GM18867 (cell line): ENCODE measurements around the gene MTCH1.
"Not testable (repeated sequence)": the region's sequence is repeated elsewhere in the genome, so short reads cannot be mapped to it uniquely, and the experiment has no call there.

Experiments used
- ATAC-seq: cut with Tn5 transposase; IDR thresholded peaks from one replicate; pipeline ENCODE4 v1.9.1; 2021; ENCODE audit warnings: mild to moderate bottlenecking, moderate library complexity; ENCODE audit not compliant: unreplicated experiment

The MTCH1 gene

GRCh38 chr6:36954262-36954931, 31.6 kb downstream of the MTCH1 start, which contains the start of gene PI16:
TSS of gene PI16 (plus strand) at chr6:36954738. CDS start at chr6:36954761, 23 bp downstream.
- ATAC-seq = no peak

DNA sequence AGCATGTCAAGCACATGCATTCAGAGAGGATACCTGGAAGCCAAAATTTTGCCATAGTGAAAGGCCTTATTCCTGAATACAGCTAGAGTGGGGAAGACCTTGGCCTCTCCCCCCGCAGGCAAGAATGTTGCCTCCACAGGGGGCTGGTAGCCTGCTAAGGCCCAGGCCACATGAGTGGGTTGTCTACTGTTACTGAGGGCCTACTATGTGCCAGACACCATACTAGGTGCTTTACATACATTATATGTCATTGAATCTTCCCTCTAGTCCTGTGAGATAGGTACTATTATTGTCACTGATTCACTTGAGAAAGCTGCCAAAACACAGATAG, 32.1 kb downstream of the MTCH1 start:
- ATAC-seq = no peak

- no peak for ATAC-seq
Observed at GRCh38 chr6:36949636-36950035, 36.4 kb downstream of the MTCH1 start.

- ATAC-seq = not testable (repeated sequence)
Observed at GRCh38 chr6:36949076-36949475, 36.9 kb downstream of the MTCH1 start.

DNA sequence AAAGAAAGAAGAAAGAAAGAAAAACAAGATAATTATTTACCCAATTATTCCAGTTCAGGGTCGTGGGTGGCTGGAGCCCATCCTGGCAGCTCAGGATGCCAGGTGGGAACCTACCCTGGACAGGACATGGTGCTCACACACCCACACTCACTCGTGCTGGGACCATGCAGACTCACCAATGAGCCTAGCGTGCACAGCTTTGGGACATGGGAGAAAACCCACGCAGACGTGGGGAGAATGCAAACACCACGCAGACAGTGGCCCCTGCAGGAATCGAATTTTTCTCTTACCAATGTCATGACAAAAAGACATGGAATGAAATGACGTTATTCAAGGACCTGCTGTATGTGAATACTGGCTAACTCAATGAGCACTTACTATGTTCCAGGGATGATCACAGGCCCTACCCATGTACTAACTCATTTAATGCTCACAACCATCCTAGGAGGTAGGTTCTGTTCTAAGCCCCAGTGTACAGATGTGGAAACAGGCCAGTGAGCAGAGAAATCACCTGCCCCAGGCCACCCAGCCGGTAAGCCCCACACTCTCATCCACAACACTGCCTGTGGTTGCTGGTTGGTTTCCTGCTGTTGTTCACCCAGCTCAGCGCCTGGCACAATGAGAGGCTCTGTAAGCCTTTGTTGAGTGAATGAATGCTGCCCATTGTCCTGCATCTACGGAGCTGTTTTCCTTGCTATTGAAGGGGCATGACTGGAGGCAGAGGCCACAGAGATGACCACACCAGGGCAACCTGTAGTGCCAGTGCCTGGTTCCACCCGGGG, 38.2 kb downstream of the MTCH1 start:
- ATAC-seq = no peak

- no peak for ATAC-seq
Observed at GRCh38 chr6:36946526-36946925, 39.5 kb downstream of the MTCH1 start.

DNA sequence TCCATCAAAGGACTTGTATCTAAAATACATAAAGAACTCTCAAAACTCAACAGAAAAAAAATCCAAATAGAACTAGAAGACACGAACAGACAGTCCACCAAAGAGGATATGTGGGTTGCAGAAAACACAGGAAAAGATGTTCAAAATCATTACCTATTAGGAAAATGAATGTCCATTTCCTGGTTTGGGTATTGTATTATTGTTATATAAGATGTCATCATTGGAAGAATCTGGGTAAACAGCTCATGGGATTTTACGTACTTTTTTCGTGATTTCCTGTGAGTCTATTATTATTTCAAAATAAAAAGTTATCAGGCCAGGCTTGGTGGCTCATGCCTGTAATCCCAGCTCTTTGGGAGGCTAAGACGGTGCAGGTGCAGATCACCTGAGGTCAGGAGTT, 40.7 kb downstream of the MTCH1 start:
- ATAC-seq = no peak

- no peak for ATAC-seq
Observed at GRCh38 chr6:36944650-36945049, 41.3 kb downstream of the MTCH1 start.

- ATAC-seq = not testable (repeated sequence)
Observed at GRCh38 chr6:36942329-36942728, 43.7 kb downstream of the MTCH1 start.

DNA sequence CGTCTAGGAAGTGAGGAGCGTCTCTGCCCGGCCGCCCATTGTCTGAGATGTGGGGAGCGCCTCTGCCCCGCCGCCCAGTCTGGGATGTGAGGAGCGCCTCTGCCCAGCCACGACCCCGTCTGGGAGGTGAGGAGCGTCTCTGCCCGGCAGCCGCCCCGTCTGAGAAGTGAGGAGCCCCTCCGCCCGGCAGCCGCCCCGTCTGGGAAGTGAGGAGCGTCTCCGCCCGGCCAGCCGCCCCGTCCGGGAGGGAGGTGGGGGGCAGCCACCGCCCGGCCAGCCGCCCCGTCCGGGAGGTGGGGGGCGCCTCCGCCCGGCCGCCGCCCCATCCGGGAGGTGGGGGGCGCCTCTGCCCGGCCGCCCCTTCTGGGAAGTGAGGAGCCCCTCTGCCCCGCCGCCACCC, 44.4 kb downstream of the MTCH1 start:
- ATAC-seq = not testable (repeated sequence)

GRCh38 chr6:36940027-36940426, 46.0 kb downstream of the MTCH1 start:
- ATAC-seq = no peak

DNA sequence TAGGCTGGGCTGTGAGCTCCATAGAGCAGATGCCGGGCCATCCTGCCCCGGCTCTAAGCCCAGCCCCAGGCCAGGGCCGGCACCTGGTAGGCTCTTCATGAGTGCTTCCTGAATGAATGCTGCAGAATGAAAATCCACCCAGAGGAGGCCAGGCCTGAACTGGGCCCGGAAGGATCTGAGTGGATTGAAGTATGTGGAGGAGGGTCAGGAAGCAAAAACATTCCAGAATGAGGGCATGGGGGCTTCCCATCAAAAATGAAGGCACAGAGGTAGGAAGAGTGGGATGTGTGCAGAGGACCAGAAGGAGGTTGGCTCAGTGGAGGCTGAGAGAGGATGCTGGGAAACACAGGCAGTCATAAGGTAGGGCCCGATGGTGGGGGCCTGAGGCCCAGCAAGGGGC, 47.0 kb downstream of the MTCH1 start:
- not testable (repeated sequence) for ATAC-seq

DNA sequence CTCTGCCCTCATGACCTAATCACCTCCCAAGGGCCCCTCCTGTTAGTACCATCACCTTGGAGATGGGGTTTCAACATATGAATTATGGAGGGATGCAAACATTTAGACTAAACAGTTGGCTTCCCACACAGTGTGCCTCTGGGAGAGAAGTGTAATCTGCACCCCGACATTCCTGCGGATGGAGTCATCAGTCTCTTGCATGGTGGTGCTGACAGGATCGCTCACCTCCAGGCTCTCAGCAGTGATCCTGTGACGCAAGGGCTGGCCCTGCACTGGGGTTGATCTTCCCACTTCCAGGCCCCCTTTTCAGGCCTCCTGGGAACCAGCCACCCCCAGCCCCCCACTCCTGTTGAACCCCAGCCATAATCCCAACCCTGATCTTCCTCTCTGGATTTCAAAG, 47.5 kb downstream of the MTCH1 start:
- no peak for ATAC-seq

DNA sequence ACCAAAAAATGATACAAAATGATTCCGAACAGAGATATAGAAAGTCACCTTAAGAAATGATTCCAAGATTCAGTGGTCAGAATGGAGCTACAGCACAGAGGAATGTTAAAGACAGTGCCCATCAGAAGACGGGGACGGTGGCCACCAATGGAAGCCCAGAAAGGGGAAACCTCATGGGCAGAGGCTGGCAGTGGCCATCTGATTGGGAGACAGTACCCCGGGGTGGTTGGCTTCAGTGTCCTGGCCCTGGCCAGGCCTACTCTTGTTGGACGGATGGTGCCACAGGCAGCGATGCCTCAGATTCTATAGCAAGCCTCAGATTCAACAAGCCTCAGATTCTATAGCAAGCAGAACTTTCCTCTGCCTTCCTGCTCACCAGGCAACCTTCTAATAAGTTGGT, 48.1 kb downstream of the MTCH1 start:
- ATAC-seq = no peak

DNA sequence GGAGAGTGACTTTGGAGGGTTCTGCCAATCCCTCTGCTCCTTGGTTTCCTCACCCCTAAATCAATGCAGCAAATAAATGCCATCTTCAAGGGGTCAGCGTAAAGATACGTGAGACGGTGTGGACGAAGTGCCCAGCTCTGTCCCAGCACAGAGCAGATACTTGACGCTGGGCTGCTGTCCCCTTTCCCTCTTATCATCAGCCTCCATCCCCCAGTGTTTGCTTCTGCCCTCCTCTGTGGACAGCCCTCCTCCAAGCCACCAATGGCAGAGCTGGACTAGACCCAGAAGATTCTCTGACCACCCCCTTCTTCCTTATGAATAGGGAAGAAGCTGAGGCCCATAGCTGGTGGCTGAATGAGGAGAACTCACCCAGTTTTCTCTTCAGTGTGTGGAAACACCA, 49.2 kb downstream of the MTCH1 start:
- no peak for ATAC-seq

- no peak for ATAC-seq
Observed at GRCh38 chr6:36934901-36935300, 51.1 kb downstream of the MTCH1 start.

DNA sequence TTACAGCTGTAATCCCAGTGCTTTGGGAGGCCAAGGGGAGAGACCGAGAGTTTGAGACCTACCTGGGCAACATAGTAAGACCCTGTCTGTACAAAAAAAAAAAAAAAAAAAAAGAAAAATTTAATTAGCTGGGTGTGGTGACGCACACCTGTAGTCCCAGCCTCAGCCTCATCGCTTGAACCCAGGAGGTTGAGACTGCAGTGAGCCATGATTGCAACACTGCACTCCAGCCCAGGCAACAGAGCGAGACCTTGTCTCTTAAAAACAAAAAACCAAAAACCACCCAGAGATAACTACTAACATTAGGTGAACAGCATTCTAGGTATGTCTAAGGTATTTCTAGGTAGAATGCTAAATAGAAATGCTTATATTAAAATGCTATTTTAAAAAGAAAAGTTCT, 52.5 kb downstream of the MTCH1 start:
- ATAC-seq = no peak

DNA sequence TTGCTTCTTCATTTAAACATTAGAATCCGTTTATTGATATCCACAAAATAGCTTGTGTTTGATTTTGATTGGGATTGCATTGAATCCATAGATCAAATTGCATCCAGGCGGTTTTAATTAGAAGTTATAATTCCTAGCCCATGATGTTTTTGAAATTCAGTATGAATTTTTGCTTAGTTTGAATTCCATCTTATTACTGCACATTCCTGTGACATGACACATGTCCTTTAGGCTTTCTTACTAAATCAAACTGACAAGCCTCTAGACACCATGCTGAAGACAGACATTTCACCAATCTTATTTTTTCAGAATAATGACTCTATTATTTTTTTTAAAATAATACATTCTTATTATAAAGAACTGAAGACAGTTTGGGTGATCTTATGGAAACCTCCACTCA, 52.9 kb downstream of the MTCH1 start:
- ATAC-seq = no peak

GRCh38 chr6:36930483-36930882, 55.5 kb downstream of the MTCH1 start:
- no peak for ATAC-seq

GRCh38 chr6:36929607-36930006, 56.4 kb downstream of the MTCH1 start:
- ATAC-seq = no peak

GRCh38 chr6:36929152-36929551, 56.8 kb downstream of the MTCH1 start:
- ATAC-seq = no peak

GRCh38 chr6:36928547-36928918, 57.5 kb downstream of the MTCH1 start:
- no peak for ATAC-seq
